Activated T-cell treated with anti-CD3 and anti-CD28 coated beads for 48 hours (primary cell): Measurements from ENCODE around the gene SHKBP1.
"Not testable (repeated sequence)": the region's sequence is repeated elsewhere in the genome, so short reads cannot be mapped to it uniquely, and the experiment has no call there.

Experiments used
- DNase-seq: peaks from one replicate; pipeline ENCODE4 v3.0.0-alpha.2; 2020; ENCODE audit warnings: low read depth

SHKBP1 gene

GRCh38 chr19:40617961-40618360, 41.3 kb downstream of the SHKBP1 start:
- DNase-seq: no peak

- DNase-seq: no peak
These were observed 42.9 kb downstream of the SHKBP1 start for GRCh38 chr19:40619333-40620160.

GRCh38 chr19:40620161-40620485, 43.5 kb downstream of the SHKBP1 start:
- no peak for DNase-seq

- no peak for DNase-seq
These were observed 44.6 kb downstream of the SHKBP1 start for GRCh38 chr19:40621283-40621682.

GRCh38 chr19:40621966-40622772, 45.5 kb downstream of the SHKBP1 start:
- no peak for DNase-seq

GRCh38 chr19:40622773-40623075, 46.1 kb downstream of the SHKBP1 start:
- DNase-seq: no peak

GRCh38 chr19:40623403-40624251, 47.0 kb downstream of the SHKBP1 start:
- no peak for DNase-seq

GRCh38 chr19:40624369-40625153, 47.9 kb downstream of the SHKBP1 start:
- DNase-seq: not testable (repeated sequence)

- no peak for DNase-seq
These were observed 48.9 kb downstream of the SHKBP1 start for GRCh38 chr19:40625406-40626120.

- DNase-seq: no peak
These were observed 50.2 kb downstream of the SHKBP1 start for GRCh38 chr19:40626918-40627317.

- DNase-seq: no peak
These were observed 51.0 kb downstream of the SHKBP1 start for GRCh38 chr19:40627486-40628279.

- DNase-seq: no peak
These were observed 52.7 kb downstream of the SHKBP1 start for GRCh38 chr19:40629346-40629745.

- DNase-seq: no peak
These were observed 54.0 kb downstream of the SHKBP1 start for GRCh38 chr19:40630571-40631160.

- no peak for DNase-seq
These were observed 55.8 kb downstream of the SHKBP1 start for GRCh38 chr19:40632311-40633036.

GRCh38 chr19:40633207-40633606, 56.5 kb downstream of the SHKBP1 start:
- no peak for DNase-seq

GRCh38 chr19:40638327-40638726, 61.7 kb downstream of the SHKBP1 start:
- no peak for DNase-seq

- DNase-seq: no peak
These were observed 62.9 kb downstream of the SHKBP1 start for GRCh38 chr19:40639638-40639982.

- DNase-seq: no peak
These were observed 64.1 kb downstream of the SHKBP1 start for GRCh38 chr19:40640744-40641143.
